ENCODE measurements around the gene KCNMB2.

The KCNMB2 gene

GRCh38 chr3:178823591-178824246 lies 287.5 kb downstream of the KCNMB2 start:
- H4K8ac ChIP-seq (ENCODE audit: low read depth, low read length), result no peak overlapping the region
- H2AFZ ChIP-seq (ENCODE audit: low read length), result no peak overlapping the region
- WGBS, 2 donors (ENCODE audit: extremely low coverage in 2 of 2, insufficient read length in 2 of 2, insufficient replicate concordance in 1 of 2), result no CpG with 5 or more reads among the region's 5 CpGs
- H2AK5ac ChIP-seq (ENCODE audit: low read depth, low read length), result no peak overlapping the region
- H3K9ac ChIP-seq (ENCODE audit: low read depth, low read length, poor library complexity), result no peak overlapping the region
- no peak overlapping the region for H3K4me2 ChIP-seq (ENCODE audit: insufficient read depth, low read length, poor library complexity, severe bottlenecking)
- H3K23ac ChIP-seq (ENCODE audit: low read depth, low read length, poor library complexity), result no peak overlapping the region
- H2BK120ac ChIP-seq (ENCODE audit: low read depth, low read length), result no peak overlapping the region
- H3K36me3 ChIP-seq (replicated peaks in 1 of 2; ENCODE audit: control insufficient read depth in 2 of 2, insufficient read depth in 2 of 2, low read length in 2 of 2), result no peaks in the 10 kb centered on the region
- peaks cover 0 to 2% of the 10 kb centered on the region in 2 donors for H3K4me1 ChIP-seq (ENCODE audit: control insufficient read depth in 2 of 2, insufficient read depth in 1 of 2, low read depth in 1 of 2, low read length in 2 of 2)
- no peak overlapping the region for H4K91ac ChIP-seq (ENCODE audit: low read depth, low read length, poor library complexity)
- H3K9me3 ChIP-seq (replicated peaks in 1 of 2; ENCODE audit: control insufficient read depth in 2 of 2, insufficient read depth in 1 of 2, low read depth in 1 of 2, low read length in 2 of 2), result no peaks in the 10 kb centered on the region
- H3K27me3 ChIP-seq (ENCODE audit: control insufficient read depth in 3 of 3, insufficient read depth in 3 of 3, low read depth in 1 of 3, low read length in 3 of 3), result no peaks in the 10 kb centered on the region
- no peak overlapping the region for H3K4ac ChIP-seq (ENCODE audit: low read length)
- H3K18ac ChIP-seq (ENCODE audit: low read length), result no peak overlapping the region
- H3K4me3 ChIP-seq (ENCODE audit: low read length in 2 of 2), result no peak overlapping the region
- H3K27ac ChIP-seq (replicated peaks; ENCODE audit: low read length), result no peak overlapping the region
- H2BK15ac ChIP-seq (ENCODE audit: low read length), result no peak overlapping the region
- DNase-seq (ENCODE audit: low spot score), result no peak
- H2BK5ac ChIP-seq (ENCODE audit: low read length), result no peak overlapping the region
- H2BK12ac ChIP-seq (ENCODE audit: low read length), result no peak overlapping the region
- H3K14ac ChIP-seq (ENCODE audit: low read length), result no peak overlapping the region
- no peaks in the 10 kb centered on the region for H3K79me1 ChIP-seq (ENCODE audit: low read depth, low read length)

- Histone ChIP-seq H3K9ac (ENCODE audit: low read depth, low read length, poor library complexity) (no peak overlapping the region), H2BK5ac (ENCODE audit: low read length) (no peak overlapping the region), H3K9me3 (replicated peaks in 1 of 2; ENCODE audit: control insufficient read depth in 2 of 2, insufficient read depth in 1 of 2, low read depth in 1 of 2, low read length in 2 of 2) (no peaks in the 10 kb centered on the region), H3K27ac (replicated peaks; ENCODE audit: low read length) (no peak overlapping the region), H2BK15ac (ENCODE audit: low read length) (no peak overlapping the region), H2AK5ac (ENCODE audit: low read depth, low read length) (no peak overlapping the region), H3K79me1 (ENCODE audit: low read depth, low read length) (no peaks in the 10 kb centered on the region), H3K4me3 (ENCODE audit: low read length in 2 of 2) (no peak overlapping the region), H3K4ac (ENCODE audit: low read length) (no peak overlapping the region), H2BK120ac (ENCODE audit: low read depth, low read length) (no peak overlapping the region), H3K14ac (ENCODE audit: low read length) (no peak overlapping the region), H3K27me3 (ENCODE audit: control insufficient read depth in 3 of 3, insufficient read depth in 3 of 3, low read depth in 1 of 3, low read length in 3 of 3) (no peaks in the 10 kb centered on the region), H3K18ac (ENCODE audit: low read length) (no peak overlapping the region), H2AFZ (ENCODE audit: low read length) (no peak overlapping the region), H3K36me3 (replicated peaks in 1 of 2; ENCODE audit: control insufficient read depth in 2 of 2, insufficient read depth in 2 of 2, low read length in 2 of 2) (no peaks in the 10 kb centered on the region), H3K4me1 (ENCODE audit: control insufficient read depth in 2 of 2, insufficient read depth in 1 of 2, low read depth in 1 of 2, low read length in 2 of 2) (peaks cover 0 to 2% of the 10 kb centered on the region in 2 donors), H4K91ac (ENCODE audit: low read depth, low read length, poor library complexity) (no peak overlapping the region), H3K4me2 (ENCODE audit: insufficient read depth, low read length, poor library complexity, severe bottlenecking) (no peak overlapping the region), H3K23ac (ENCODE audit: low read depth, low read length, poor library complexity) (no peak overlapping the region), H2BK12ac (ENCODE audit: low read length) (no peak overlapping the region), H4K8ac (ENCODE audit: low read depth, low read length) (no peak overlapping the region)
- DNase-seq (ENCODE audit: low spot score), result no peak
- no CpG with 5 or more reads among the region's 4 CpGs for WGBS, 2 donors (ENCODE audit: extremely low coverage in 2 of 2, insufficient read length in 2 of 2, insufficient replicate concordance in 1 of 2)
Observed at GRCh38 chr3:178826435-178827123, 290.3 kb downstream of the KCNMB2 start.

DNA sequence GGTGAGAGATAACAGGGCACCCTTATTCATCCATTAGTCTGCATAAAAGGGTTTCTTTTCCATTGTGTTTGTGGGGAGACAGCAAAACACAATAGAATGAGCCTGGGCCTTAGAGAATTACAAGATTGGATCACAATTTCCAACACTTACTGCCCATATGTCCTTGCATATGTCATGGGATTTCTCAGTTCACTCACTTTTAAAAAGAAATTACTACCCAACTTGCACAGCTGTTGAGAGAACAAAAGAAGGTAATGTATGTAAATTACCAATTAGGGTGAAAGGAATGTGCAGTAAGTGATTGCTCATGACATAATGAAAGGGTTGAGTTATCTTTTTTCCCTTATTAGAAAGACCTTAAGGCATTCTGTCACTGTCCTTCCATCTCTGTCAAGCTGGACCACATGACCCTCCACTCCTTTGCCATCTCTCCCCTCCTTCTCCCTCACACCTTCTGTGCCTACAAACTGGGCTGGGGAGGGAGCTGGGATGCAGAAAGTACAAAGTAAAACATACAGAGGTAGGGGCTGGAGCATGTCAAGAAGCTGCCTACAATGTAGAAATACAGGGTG lies 291.1 kb downstream of the KCNMB2 start:
- Histone ChIP-seq H3K27ac (replicated peaks; ENCODE audit: low read length) (no peak overlapping the region), H3K18ac (ENCODE audit: low read length) (no peak overlapping the region), H3K4me2 (ENCODE audit: insufficient read depth, low read length, poor library complexity, severe bottlenecking) (no peak overlapping the region), H2AK5ac (ENCODE audit: low read depth, low read length) (no peak overlapping the region), H3K4me3 (ENCODE audit: low read length in 2 of 2) (no peak overlapping the region), H3K4ac (ENCODE audit: low read length) (no peak overlapping the region), H4K91ac (ENCODE audit: low read depth, low read length, poor library complexity) (no peak overlapping the region), H3K27me3 (ENCODE audit: control insufficient read depth in 3 of 3, insufficient read depth in 3 of 3, low read depth in 1 of 3, low read length in 3 of 3) (no peaks in the 10 kb centered on the region), H3K9me3 (replicated peaks in 1 of 2; ENCODE audit: control insufficient read depth in 2 of 2, insufficient read depth in 1 of 2, low read depth in 1 of 2, low read length in 2 of 2) (no peaks in the 10 kb centered on the region), H2BK15ac (ENCODE audit: low read length) (no peak overlapping the region), H4K8ac (ENCODE audit: low read depth, low read length) (peak overlapping the region; percentile 43), H2AFZ (ENCODE audit: low read length) (no peak overlapping the region), H3K9ac (ENCODE audit: low read depth, low read length, poor library complexity) (no peak overlapping the region), H3K14ac (ENCODE audit: low read length) (no peak overlapping the region), H3K23ac (ENCODE audit: low read depth, low read length, poor library complexity) (no peak overlapping the region), H3K4me1 (ENCODE audit: control insufficient read depth in 2 of 2, insufficient read depth in 1 of 2, low read depth in 1 of 2, low read length in 2 of 2) (peaks cover 0 to 2% of the 10 kb centered on the region in 2 donors), H2BK120ac (ENCODE audit: low read depth, low read length) (no peak overlapping the region), H2BK12ac (ENCODE audit: low read length) (no peak overlapping the region), H2BK5ac (ENCODE audit: low read length) (no peak overlapping the region), H3K36me3 (replicated peaks in 1 of 2; ENCODE audit: control insufficient read depth in 2 of 2, insufficient read depth in 2 of 2, low read length in 2 of 2) (no peaks in the 10 kb centered on the region), H3K79me1 (ENCODE audit: low read depth, low read length) (no peaks in the 10 kb centered on the region)
- no peak for DNase-seq (ENCODE audit: low spot score)

DNA sequence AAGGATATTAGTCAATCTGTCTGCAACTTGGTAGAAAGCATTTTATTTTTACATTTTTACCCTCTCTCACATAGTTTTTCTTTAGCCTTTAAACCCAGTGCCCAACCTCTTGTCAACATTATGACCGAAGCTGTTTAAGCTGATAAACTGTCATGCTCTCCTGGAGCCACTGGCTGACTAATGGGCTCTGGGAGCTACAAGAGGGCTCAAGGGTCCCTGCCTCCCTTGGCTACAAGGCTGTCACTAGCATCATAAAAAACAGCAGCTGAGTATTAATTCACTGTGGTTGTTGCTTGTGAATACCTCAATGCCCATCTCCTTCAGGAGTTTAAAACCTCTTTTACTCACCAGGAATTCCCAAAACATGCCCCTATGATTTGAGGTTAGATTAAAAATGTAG lies 297.5 kb downstream of the KCNMB2 start:
- no peak overlapping the region for H3K4me2 ChIP-seq (ENCODE audit: insufficient read depth, low read length, poor library complexity, severe bottlenecking)
- no peak overlapping the region for H2AFZ ChIP-seq (ENCODE audit: low read length)
- DNase-seq (ENCODE audit: low spot score), result no peak
- WGBS, 2 donors (ENCODE audit: extremely low coverage in 2 of 2, insufficient read length in 2 of 2, insufficient replicate concordance in 1 of 2), result no CpG with 5 or more reads among the region's 1 CpG
- H2BK120ac ChIP-seq (ENCODE audit: low read depth, low read length), result no peak overlapping the region
- no peak overlapping the region for H2BK12ac ChIP-seq (ENCODE audit: low read length)
- H3K4ac ChIP-seq (ENCODE audit: low read length), result no peak overlapping the region
- no peak overlapping the region for H4K91ac ChIP-seq (ENCODE audit: low read depth, low read length, poor library complexity)
- no peaks in the 10 kb centered on the region for H3K79me1 ChIP-seq (ENCODE audit: low read depth, low read length)
- no peak overlapping the region for H3K27ac ChIP-seq (replicated peaks; ENCODE audit: low read length)
- H3K27me3 ChIP-seq (ENCODE audit: control insufficient read depth in 3 of 3, insufficient read depth in 3 of 3, low read depth in 1 of 3, low read length in 3 of 3), result no peaks in the 10 kb centered on the region
- no peak overlapping the region for H3K18ac ChIP-seq (ENCODE audit: low read length)
- no peak overlapping the region for H3K4me3 ChIP-seq (ENCODE audit: low read length in 2 of 2)
- no peaks in the 10 kb centered on the region for H3K36me3 ChIP-seq (replicated peaks in 1 of 2; ENCODE audit: control insufficient read depth in 2 of 2, insufficient read depth in 2 of 2, low read length in 2 of 2)
- no peak overlapping the region for H4K8ac ChIP-seq (ENCODE audit: low read depth, low read length)
- no peaks in the 10 kb centered on the region for H3K4me1 ChIP-seq (ENCODE audit: control insufficient read depth in 2 of 2, insufficient read depth in 1 of 2, low read depth in 1 of 2, low read length in 2 of 2)
- no peak overlapping the region for H2BK15ac ChIP-seq (ENCODE audit: low read length)
- no peak overlapping the region for H3K14ac ChIP-seq (ENCODE audit: low read length)
- H3K9ac ChIP-seq (ENCODE audit: low read depth, low read length, poor library complexity), result no peak overlapping the region
- no peaks in the 10 kb centered on the region for H3K9me3 ChIP-seq (replicated peaks in 1 of 2; ENCODE audit: control insufficient read depth in 2 of 2, insufficient read depth in 1 of 2, low read depth in 1 of 2, low read length in 2 of 2)
- no peak overlapping the region for H2AK5ac ChIP-seq (ENCODE audit: low read depth, low read length)
- no peak overlapping the region for H2BK5ac ChIP-seq (ENCODE audit: low read length)
- H3K23ac ChIP-seq (ENCODE audit: low read depth, low read length, poor library complexity), result no peak overlapping the region

Data from neuronal stem cell (in vitro differentiated cells).